Lower leg skin (tissue), 3 donors: ENCODE data around the gene GPR132.

Source experiments
- POLR2A ChIP-seq, 2 donors: fragments of 450-650 bp; IDR thresholded peaks; one replicate each; pipeline ENCODE4 v1.6.1; 2016 to 2017; ENCODE audit warnings: antibody characterized with exemption in 2 of 2, mild to moderate bottlenecking in 1 of 2, moderate library complexity in 1 of 2
- TF ChIP-seq, protein P1 (sequence below), 3 donors: fragments of 450-650 bp; IDR thresholded peaks; one replicate each; pipeline ENCODE4 v1.5.1; 2016; ENCODE audit warnings: antibody characterized with exemption in 3 of 3, mild to moderate bottlenecking in 3 of 3, moderate library complexity in 2 of 3

DNA sequence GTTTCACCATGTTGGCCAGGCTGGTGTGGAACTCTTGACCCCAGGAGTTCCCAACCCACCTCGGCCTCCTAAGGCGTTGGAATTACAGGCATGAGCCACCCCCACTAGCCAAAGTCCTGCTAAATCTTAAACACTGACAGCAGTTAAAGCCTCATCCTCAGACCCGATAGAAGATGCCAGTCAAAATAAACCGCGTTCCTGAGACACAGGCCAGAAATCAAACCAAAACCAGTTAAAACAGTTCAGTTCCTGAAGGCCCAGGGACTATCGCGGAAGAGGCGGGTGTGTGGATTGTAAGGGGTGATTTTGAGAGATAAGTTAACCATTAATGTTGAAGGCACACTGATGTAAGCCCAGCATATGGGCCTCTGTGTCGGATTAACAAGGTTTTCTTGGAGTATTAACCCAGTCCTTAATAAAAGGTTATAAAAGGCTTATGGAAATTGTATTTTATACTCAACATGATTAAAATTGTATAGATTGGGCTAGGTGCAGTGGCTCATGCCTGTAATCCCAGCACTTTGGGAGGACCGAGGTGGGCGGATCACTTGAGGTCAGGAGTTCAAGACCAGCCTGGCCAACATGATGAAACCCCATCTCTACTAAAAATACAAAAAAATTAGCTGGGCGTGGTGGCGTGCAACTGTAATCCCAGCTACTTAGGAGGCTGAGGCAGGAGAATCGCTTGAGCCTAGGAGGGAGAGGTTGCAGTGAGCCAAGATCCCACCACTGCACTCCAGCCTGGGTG, 25.6 kb downstream of the GPR132 start:
- TF ChIP-seq, protein P1, sequence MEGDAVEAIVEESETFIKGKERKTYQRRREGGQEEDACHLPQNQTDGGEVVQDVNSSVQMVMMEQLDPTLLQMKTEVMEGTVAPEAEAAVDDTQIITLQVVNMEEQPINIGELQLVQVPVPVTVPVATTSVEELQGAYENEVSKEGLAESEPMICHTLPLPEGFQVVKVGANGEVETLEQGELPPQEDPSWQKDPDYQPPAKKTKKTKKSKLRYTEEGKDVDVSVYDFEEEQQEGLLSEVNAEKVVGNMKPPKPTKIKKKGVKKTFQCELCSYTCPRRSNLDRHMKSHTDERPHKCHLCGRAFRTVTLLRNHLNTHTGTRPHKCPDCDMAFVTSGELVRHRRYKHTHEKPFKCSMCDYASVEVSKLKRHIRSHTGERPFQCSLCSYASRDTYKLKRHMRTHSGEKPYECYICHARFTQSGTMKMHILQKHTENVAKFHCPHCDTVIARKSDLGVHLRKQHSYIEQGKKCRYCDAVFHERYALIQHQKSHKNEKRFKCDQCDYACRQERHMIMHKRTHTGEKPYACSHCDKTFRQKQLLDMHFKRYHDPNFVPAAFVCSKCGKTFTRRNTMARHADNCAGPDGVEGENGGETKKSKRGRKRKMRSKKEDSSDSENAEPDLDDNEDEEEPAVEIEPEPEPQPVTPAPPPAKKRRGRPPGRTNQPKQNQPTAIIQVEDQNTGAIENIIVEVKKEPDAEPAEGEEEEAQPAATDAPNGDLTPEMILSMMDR (IDR thresholded peaks at IDR 0.05) = no peak
- no peak for TF ChIP-seq POLR2A (IDR thresholded peaks at IDR 0.05)
